BJ (cell line): ENCODE measurements around the gene TPI1. TPM values are rescaled to one million over a fixed set of nuclear protein-coding genes. Genes with fewer than 3 reads are reported as not detected.

Experiments
- CTCF ChIA-PET: fragments of 350-600 bp; formaldehyde crosslinking; extraction: SDS; loops from one replicate; lab custom pipeline; 2021; ENCODE audit warnings: antibody characterized with exemption, inconsistent platforms; lab: Yijun Ruan, JAX
- POLR2A ChIA-PET: fragments of 300-600 bp; sonication (Branson Sonifier 250); formaldehyde crosslinking; extraction: SDS; loops from one replicate; lab custom pipeline; 2021; ENCODE audit warnings: antibody characterized with exemption; lab: Charles Lee
- DNase-seq: peaks from one replicate; pipeline ENCODE4 v3.0.0-alpha.2; 2011; ENCODE audit warnings: low read depth
- H3K27me3 ChIP-seq: 2 replicates; pipeline ENCODE4 v1.6.0; 2011; ENCODE audit warnings: low read length; ENCODE audit not compliant: control insufficient read depth, insufficient read depth
- H3K36me3 ChIP-seq: 2 replicates; pipeline ENCODE4 v1.5.1; 2011; ENCODE audit warnings: low read length; ENCODE audit not compliant: control insufficient read depth, insufficient read depth
- H3K4me3 ChIP-seq: 2 replicates; pipeline ENCODE4 v1.5.1; 2011; ENCODE audit warnings: low read depth, mild to moderate bottlenecking, control low read depth, low read length
- CTCF ChIP-seq: IDR thresholded peaks from 2 replicates; pipeline ENCODE4 v1.5.1; 2011; ENCODE audit warnings: low read depth, mild to moderate bottlenecking, control low read depth, inconsistent platforms, low read length, moderate library complexity; ENCODE audit not compliant: insufficient read depth
- polyA plus RNA-seq: library from polyadenylated mRNA; depleted of rRNA; stranded (reverse); fragments of >200 nt; gene quantifications from 2 replicates; pipeline ENCODE4 v1.2.3, GENCODE V29; 2011

The TPI1 gene
- polyA plus RNA-seq, 1 experiment = 2,656 TPM

- Histone ChIP-seq H3K36me3 (peaks cover 22% of the 10 kb centered on the region), H3K4me3 (no peak overlapping the region), H3K27me3 (no peaks in the 10 kb centered on the region)
- POLR2A ChIA-PET = no interaction called here
- no peak for DNase-seq
- CTCF ChIA-PET = interaction anchor here (0.6 to 12.2 kb wide), 5 partner anchors 15 to 37 kb away, joined by 3 to 112 read pairs (median 16); partner anchors contain the start of genes GNB3, SPSB2 and TPI1
- no peak for TF ChIP-seq CTCF
These were observed 13.3 kb upstream of the TPI1 start for GRCh38 chr12:6854036-6854435.

DNA sequence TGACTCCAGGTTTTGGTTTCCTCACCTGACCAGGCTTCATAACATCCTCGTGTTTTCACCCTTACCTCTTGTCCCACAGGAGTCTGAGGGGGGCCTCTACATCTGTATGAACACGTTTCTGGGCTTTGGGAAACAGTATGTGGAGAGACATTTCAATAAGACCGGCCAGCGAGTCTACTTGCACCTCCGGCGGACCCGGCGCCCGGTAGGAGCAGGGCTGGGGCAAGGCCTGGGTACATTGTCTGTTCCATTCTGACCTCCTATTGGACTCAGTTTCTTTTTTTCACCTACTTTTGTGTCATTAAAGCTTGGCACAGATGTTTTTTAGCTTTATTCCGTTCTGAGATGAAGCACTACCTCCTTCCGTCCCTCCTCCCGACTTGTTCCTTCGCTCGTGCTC is 12.0 kb upstream of the TPI1 start:
- TF ChIP-seq CTCF = no peak
- peaks cover 31% of the 10 kb centered on the region for H3K36me3 ChIP-seq
- POLR2A ChIA-PET = no interaction called here
- H3K4me3 ChIP-seq = no peak overlapping the region
- CTCF ChIA-PET = interaction anchor here (8.0 kb wide), 1 partner anchor 14 kb away, joined by 112 read pairs; the partner anchor contains the start of genes SPSB2 and TPI1
- DNase-seq = no peak
- H3K27me3 ChIP-seq = no peaks in the 10 kb centered on the region

DNA sequence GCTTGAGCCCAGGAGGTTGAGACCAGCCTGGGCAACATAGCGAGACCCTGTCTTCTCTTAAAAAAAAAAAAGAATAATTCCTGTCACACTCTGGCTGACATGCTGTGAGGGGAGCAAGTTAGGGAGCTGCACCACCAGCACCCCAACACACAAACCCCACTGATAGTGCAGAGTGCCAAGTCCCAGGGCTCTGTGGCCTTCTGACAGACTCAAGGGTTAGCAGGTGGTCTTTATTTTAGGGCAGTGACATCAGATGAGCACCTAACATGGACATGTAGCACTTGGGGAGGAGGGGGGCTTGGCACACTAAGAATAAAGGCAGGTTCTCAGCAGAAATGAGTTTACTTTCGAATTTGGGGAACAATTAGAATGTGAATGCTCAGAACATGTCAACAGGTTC is 8.5 kb upstream of the TPI1 start:
- POLR2A ChIA-PET = no interaction called here
- no peak for DNase-seq
- TF ChIP-seq CTCF = no peak
- CTCF ChIA-PET = interaction anchor here (1.9 to 3.5 kb wide), 3 partner anchors 10 to 106 kb away, joined by 5 to 15 read pairs (median 10); partner anchors contain the start of genes MLF2 and SPSB2
- Histone ChIP-seq H3K27me3 (no peaks in the 10 kb centered on the region), H3K36me3 (peaks cover 54% of the 10 kb centered on the region), H3K4me3 (no peak overlapping the region)

DNA sequence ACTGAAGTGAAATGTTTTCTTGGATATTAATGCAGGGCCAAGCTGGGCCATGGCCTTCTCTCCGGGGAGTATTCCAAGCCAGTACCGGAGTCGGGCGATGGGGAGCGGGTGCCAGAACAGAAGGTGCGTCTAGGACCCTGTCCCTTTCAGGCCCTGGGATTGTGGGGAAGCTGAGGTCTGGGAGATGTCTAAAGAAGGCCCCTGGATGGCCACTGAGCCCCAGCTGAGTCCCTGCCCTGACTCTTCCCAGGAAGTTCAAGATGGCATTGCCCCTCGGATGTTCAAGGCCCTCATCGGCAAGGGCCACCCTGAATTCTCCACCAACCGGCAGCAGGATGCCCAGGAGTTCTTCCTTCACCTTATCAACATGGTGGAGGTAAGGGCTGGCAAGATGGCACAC is 7.2 kb upstream of the TPI1 start:
- no peak for TF ChIP-seq CTCF
- Histone ChIP-seq H3K4me3 (no peak overlapping the region), H3K36me3 (peaks cover 59% of the 10 kb centered on the region), H3K27me3 (no peaks in the 10 kb centered on the region)
- DNase-seq = no peak
- ChIA-PET CTCF (interaction anchor here (1.1 to 3.5 kb wide), 4 partner anchors 9 to 107 kb away, joined by 4 to 15 read pairs (median 8); partner anchors contain the start of genes MLF2 and SPSB2), POLR2A (no interaction called here)

DNA sequence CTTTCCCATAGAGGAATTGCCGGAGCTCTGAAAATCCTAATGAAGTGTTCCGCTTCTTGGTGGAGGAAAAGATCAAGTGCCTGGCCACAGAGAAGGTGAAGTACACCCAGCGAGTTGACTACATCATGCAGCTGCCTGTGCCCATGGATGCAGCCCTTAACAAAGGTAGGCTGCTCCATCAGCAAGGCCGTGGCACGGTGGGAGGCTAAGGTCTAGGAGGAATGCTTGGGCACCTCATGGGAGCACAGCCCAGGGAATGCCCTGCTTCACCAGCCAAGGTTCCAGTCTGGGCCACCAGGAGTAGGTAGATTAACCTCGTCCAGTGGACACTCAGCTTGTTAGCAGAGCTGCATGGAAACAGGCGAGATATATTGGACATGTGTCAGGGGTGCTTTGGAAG is 6.4 kb upstream of the TPI1 start:
- POLR2A ChIA-PET = no interaction called here
- H3K27me3 ChIP-seq = no peaks in the 10 kb centered on the region
- H3K4me3 ChIP-seq = no peak overlapping the region
- no peak for DNase-seq
- no peak for TF ChIP-seq CTCF
- CTCF ChIA-PET = interaction anchor here (1.1 to 3.5 kb wide), 3 partner anchors 8 to 11 kb away, joined by 3 to 15 read pairs (median 10); partner anchors contain the start of gene SPSB2
- H3K36me3 ChIP-seq = peaks cover 56% of the 10 kb centered on the region
